Loucy (cell line): ENCODE data around the gene CHM.
"Not testable (repeated sequence)": the region's sequence is repeated elsewhere in the genome, so short reads cannot be mapped to it uniquely, and the experiment has no call there.

Experiments
- H2AFZ ChIP-seq: fragments of 200-600 bp; sonication (generic); 2 replicates; pipeline ENCODE4 v1.6.0; 2016; ENCODE audit warnings: antibody characterized with exemption, mild to moderate bottlenecking, low read length, moderate library complexity
- H3F3A ChIP-seq: fragments of 200-600 bp; 2 replicates; pipeline ENCODE4 v1.6.0; 2016; ENCODE audit warnings: antibody characterized with exemption, low read depth, mild to moderate bottlenecking
- H3K27me3 ChIP-seq: fragments of 200-600 bp; sonication (generic); 2 replicates; pipeline ENCODE4 v1.6.1; 2014; ENCODE audit warnings: low read length, mild to moderate bottlenecking; ENCODE audit not compliant: insufficient read depth, poor library complexity, severe bottlenecking
- H3K36me3 ChIP-seq: fragments of 200-600 bp; sonication (generic); 2 replicates; pipeline ENCODE4 v1.6.1; 2016; ENCODE audit warnings: low read length; ENCODE audit not compliant: insufficient read depth
- H3K4me1 ChIP-seq: fragments of 200-600 bp; sonication (generic); 2 replicates; pipeline ENCODE4 v1.5.1; 2014; ENCODE audit warnings: low read length, mild to moderate bottlenecking; ENCODE audit not compliant: insufficient read depth, poor library complexity, severe bottlenecking
- H3K4me2 ChIP-seq: fragments of 200-600 bp; sonication (generic); 2 replicates; pipeline ENCODE4 v1.6.0; 2014; ENCODE audit warnings: antibody characterized with exemption, low read length, low read depth, mild to moderate bottlenecking; ENCODE audit not compliant: poor library complexity, severe bottlenecking
- H3K4me3 ChIP-seq: fragments of 200-600 bp; sonication (generic); 2 replicates; pipeline ENCODE4 v1.5.1; 2014; ENCODE audit warnings: low read length, mild to moderate bottlenecking, mixed read lengths; ENCODE audit not compliant: poor library complexity, severe bottlenecking
- H3K79me2 ChIP-seq: fragments of 200-600 bp; sonication (generic); 2 replicates; pipeline ENCODE4 v1.6.1; 2014; ENCODE audit warnings: low read length; ENCODE audit not compliant: insufficient read depth
- H3K9ac ChIP-seq: fragments of 200-600 bp; sonication (generic); 2 replicates; pipeline ENCODE4 v1.6.0; 2014; ENCODE audit warnings: mild to moderate bottlenecking, low read depth, low read length, moderate library complexity; ENCODE audit not compliant: poor library complexity, severe bottlenecking
- H3K9me2 ChIP-seq: fragments of 200-600 bp; sonication (generic); replicated peaks from 2 replicates; pipeline ENCODE4 v1.6.1; 2016; ENCODE audit warnings: low read depth, low read length, mixed read lengths
- H3K9me3 ChIP-seq: fragments of 200-600 bp; sonication (generic); 2 replicates; pipeline ENCODE4 v1.6.1; 2014; ENCODE audit warnings: mild to moderate bottlenecking, antibody characterized with exemption, low read length, low read depth; ENCODE audit not compliant: insufficient read depth
- H4K20me1 ChIP-seq: fragments of 200-600 bp; sonication (generic); 2 replicates; pipeline ENCODE4 v1.6.0; 2014; ENCODE audit warnings: antibody characterized with exemption, low read length, mild to moderate bottlenecking; ENCODE audit not compliant: insufficient read depth, poor library complexity, severe bottlenecking
- CTCF ChIP-seq: fragments of 200-600 bp; sonication (generic); conservative IDR thresholded peaks from 2 replicates; pipeline ENCODE4 v1.5.1; 2014; ENCODE audit warnings: mild to moderate bottlenecking, antibody characterized with exemption, low read length
- EZH2phosphoT487 ChIP-seq: fragments of 200-600 bp; IDR thresholded peaks from 2 replicates; pipeline ENCODE4 v1.6.1; 2018; ENCODE audit warnings: antibody characterized with exemption, mild to moderate bottlenecking, moderate library complexity, borderline replicate concordance

Gene CHM

GRCh38 chrX:85963736-85964135 is 83.6 kb downstream of the CHM start:
- no peaks in the 10 kb centered on the region for H3K36me3 ChIP-seq
- no peak overlapping the region for H3K4me3 ChIP-seq
- H3K9me3 ChIP-seq: no peaks in the 10 kb centered on the region
- no peaks in the 10 kb centered on the region for H3K79me2 ChIP-seq
- H3K9ac ChIP-seq: no peak overlapping the region
- H3K4me1 ChIP-seq: no peaks in the 10 kb centered on the region
- no peak overlapping the region for H3K4me2 ChIP-seq
- H3K27me3 ChIP-seq: no peaks in the 10 kb centered on the region
- no peaks in the 10 kb centered on the region for H3F3A ChIP-seq
- H2AFZ ChIP-seq: no peak overlapping the region
- no peaks in the 10 kb centered on the region for H4K20me1 ChIP-seq
- H3K9me2 ChIP-seq: no peaks in the 10 kb centered on the region
- TF ChIP-seq EZH2phosphoT487: no peak
- TF ChIP-seq CTCF: no peak

DNA sequence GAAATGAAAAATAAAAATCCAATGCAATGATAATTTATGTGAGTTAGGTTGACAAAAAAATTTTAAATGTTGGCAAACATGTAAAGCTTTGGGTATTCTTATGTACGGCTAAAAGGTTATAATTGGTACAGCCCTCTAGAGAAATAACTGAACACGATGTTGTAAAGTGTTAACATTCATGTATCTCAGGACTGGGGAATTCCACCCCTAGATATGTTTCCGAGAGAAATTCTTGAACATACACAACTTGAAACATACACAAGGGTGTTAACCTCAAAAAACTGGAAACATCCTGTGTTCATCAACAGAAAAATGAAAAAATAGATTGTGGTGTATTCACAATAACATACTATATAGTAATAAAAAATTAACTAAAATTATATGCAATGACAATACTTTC is 91.8 kb downstream of the CHM start:
- no peaks in the 10 kb centered on the region for H3K4me1 ChIP-seq
- H3K9me2 ChIP-seq: no peaks in the 10 kb centered on the region
- no peaks in the 10 kb centered on the region for H3K27me3 ChIP-seq
- TF ChIP-seq EZH2phosphoT487: no peak
- TF ChIP-seq CTCF: no peak
- H2AFZ ChIP-seq: no peak overlapping the region
- no peaks in the 10 kb centered on the region for H4K20me1 ChIP-seq
- no peaks in the 10 kb centered on the region for H3K36me3 ChIP-seq
- H3K4me2 ChIP-seq: no peak overlapping the region
- H3K4me3 ChIP-seq: no peak overlapping the region
- no peak overlapping the region for H3K9ac ChIP-seq
- H3K79me2 ChIP-seq: no peaks in the 10 kb centered on the region
- no peaks in the 10 kb centered on the region for H3K9me3 ChIP-seq
- no peaks in the 10 kb centered on the region for H3F3A ChIP-seq

DNA sequence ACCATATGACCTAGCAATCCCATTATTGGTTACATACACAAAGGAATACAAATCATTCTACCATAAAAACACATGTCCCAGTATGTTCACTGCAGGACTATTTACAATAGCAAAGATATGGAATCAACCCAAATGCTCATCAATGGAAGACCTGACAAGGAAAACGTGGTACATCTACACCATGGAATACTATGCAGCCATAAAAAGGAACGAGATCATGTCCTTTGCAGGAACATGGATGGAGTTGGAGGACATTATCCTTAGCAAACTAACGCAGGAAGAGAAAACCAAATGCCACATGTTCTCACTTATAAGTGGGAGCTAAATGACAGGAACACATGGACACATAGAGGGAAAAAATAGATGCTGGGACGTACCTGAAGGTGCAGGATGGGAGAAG is 102.6 kb downstream of the CHM start:
- H3K9me2 ChIP-seq, H3K27me3 ChIP-seq, H4K20me1 ChIP-seq, H2AFZ ChIP-seq, H3K9me3 ChIP-seq, H3K4me1 ChIP-seq, H3K4me2 ChIP-seq, H3K9ac ChIP-seq, H3K79me2 ChIP-seq, H3K36me3 ChIP-seq, H3K4me3 ChIP-seq, H3F3A ChIP-seq: not testable (repeated sequence)

GRCh38 chrX:85941275-85941674 is 106.1 kb downstream of the CHM start:
- H3K9me2 ChIP-seq: no peaks in the 10 kb centered on the region
- H3K9me3 ChIP-seq: no peaks in the 10 kb centered on the region
- no peaks in the 10 kb centered on the region for H3K79me2 ChIP-seq
- no peak overlapping the region for H2AFZ ChIP-seq
- no peaks in the 10 kb centered on the region for H3K36me3 ChIP-seq
- H3K9ac ChIP-seq: no peak overlapping the region
- H3F3A ChIP-seq: no peaks in the 10 kb centered on the region
- no peaks in the 10 kb centered on the region for H4K20me1 ChIP-seq
- H3K27me3 ChIP-seq: no peaks in the 10 kb centered on the region
- no peaks in the 10 kb centered on the region for H3K4me1 ChIP-seq
- H3K4me3 ChIP-seq: no peak overlapping the region
- no peak overlapping the region for H3K4me2 ChIP-seq
- TF ChIP-seq CTCF: no peak
- TF ChIP-seq EZH2phosphoT487: no peak

DNA sequence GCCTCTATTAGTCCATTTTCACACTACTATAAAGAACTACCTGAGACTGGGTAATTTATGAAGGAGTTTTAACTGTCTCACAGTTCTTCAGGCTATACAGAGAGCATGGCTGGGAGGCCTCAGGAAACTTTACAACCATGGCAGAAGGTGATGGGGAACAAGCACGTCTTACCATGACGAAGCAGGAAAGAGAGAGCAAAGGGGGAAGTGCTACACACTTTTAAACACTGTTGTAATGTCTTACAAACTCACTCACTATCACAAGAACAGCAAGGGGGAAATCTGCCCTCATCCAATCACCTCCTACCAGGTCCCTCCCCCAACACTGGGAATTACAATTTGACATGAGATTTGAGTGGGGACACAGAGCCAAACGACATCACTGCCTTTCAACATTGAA is 107.4 kb downstream of the CHM start:
- H3K9me2 ChIP-seq, H3K9ac ChIP-seq, H3K4me3 ChIP-seq, H2AFZ ChIP-seq, H3K79me2 ChIP-seq, H3K27me3 ChIP-seq, H3K4me2 ChIP-seq, H3F3A ChIP-seq, H3K36me3 ChIP-seq, H4K20me1 ChIP-seq, H3K4me1 ChIP-seq, H3K9me3 ChIP-seq: not testable (repeated sequence)

DNA sequence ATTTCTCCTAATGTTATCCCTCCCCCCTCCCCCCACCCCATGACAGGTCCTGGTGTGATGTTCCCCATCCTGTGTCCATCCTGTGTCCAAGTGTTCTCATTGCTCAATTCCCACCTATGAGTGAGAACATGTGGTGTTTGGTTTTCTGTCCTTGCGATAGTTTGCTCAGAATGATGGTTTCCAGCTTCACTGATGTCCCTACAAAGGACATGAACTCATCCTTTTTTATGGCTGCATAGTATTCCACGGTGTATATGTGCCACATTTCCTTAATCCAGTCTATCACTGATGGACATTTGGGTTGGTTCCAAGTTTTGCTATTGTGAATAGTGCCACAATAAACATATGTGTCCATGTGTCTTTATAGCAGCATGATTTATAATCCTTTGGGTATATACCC is 113.0 kb downstream of the CHM start:
- H3K27me3 ChIP-seq, H3K36me3 ChIP-seq, H4K20me1 ChIP-seq, H3K4me1 ChIP-seq, H3F3A ChIP-seq, H3K9ac ChIP-seq, H3K79me2 ChIP-seq, H3K9me3 ChIP-seq, H2AFZ ChIP-seq, H3K9me2 ChIP-seq, H3K4me3 ChIP-seq, H3K4me2 ChIP-seq: not testable (repeated sequence)
